Measurements from ENCODE around the gene TRIP13.

- TF ChIP-seq, protein P1, sequence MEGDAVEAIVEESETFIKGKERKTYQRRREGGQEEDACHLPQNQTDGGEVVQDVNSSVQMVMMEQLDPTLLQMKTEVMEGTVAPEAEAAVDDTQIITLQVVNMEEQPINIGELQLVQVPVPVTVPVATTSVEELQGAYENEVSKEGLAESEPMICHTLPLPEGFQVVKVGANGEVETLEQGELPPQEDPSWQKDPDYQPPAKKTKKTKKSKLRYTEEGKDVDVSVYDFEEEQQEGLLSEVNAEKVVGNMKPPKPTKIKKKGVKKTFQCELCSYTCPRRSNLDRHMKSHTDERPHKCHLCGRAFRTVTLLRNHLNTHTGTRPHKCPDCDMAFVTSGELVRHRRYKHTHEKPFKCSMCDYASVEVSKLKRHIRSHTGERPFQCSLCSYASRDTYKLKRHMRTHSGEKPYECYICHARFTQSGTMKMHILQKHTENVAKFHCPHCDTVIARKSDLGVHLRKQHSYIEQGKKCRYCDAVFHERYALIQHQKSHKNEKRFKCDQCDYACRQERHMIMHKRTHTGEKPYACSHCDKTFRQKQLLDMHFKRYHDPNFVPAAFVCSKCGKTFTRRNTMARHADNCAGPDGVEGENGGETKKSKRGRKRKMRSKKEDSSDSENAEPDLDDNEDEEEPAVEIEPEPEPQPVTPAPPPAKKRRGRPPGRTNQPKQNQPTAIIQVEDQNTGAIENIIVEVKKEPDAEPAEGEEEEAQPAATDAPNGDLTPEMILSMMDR (IDR thresholded peaks at IDR 0.05; ENCODE audit: low read length) = no peak
- TF ChIP-seq EZH2phosphoT487 (IDR thresholded peaks at IDR 0.05; ENCODE audit: low read length) = no peak
These were observed 3.5 kb upstream of the TRIP13 start for GRCh38 chr5:889075-889710.

Data from MM.1S (cell line).